Trophoblast cell (in vitro differentiated cells and primary cell): Measurements from ENCODE around the gene C17orf100.

Experiments
- DNase-seq, 2 donors: peaks; one replicate each; pipeline ENCODE4 v3.0.0-alpha.2; 2016
- H2AFZ ChIP-seq: 2 replicates; pipeline ENCODE4 v1.6.1; 2013; ENCODE audit warnings: low read length, moderate library complexity, mild to moderate bottlenecking; ENCODE audit not compliant: insufficient read depth, poor library complexity
- H2AK5ac ChIP-seq: 2 replicates; pipeline ENCODE4 v1.6.1; 2013; ENCODE audit warnings: mild to moderate bottlenecking, low read length
- H2BK120ac ChIP-seq: 2 replicates; pipeline ENCODE4 v1.6.1; 2013; ENCODE audit warnings: low read length, mild to moderate bottlenecking, moderate library complexity; ENCODE audit not compliant: insufficient read depth, poor library complexity
- H2BK12ac ChIP-seq: 2 replicates; pipeline ENCODE4 v1.6.1; 2013; ENCODE audit warnings: mild to moderate bottlenecking, low read length, moderate library complexity
- H2BK5ac ChIP-seq: 2 replicates; pipeline ENCODE4 v1.6.1; 2013; ENCODE audit warnings: low read length, low read depth, moderate library complexity, mild to moderate bottlenecking; ENCODE audit not compliant: poor library complexity
- H3K14ac ChIP-seq: 2 replicates; pipeline ENCODE4 v1.6.1; 2013; ENCODE audit warnings: mild to moderate bottlenecking, low read length
- H3K18ac ChIP-seq: 2 replicates; pipeline ENCODE4 v1.6.1; 2013; ENCODE audit warnings: mild to moderate bottlenecking, low read length
- H3K23ac ChIP-seq: 2 replicates; pipeline ENCODE4 v1.6.1; 2013; ENCODE audit warnings: low read length
- H3K27ac ChIP-seq: 2 replicates; pipeline ENCODE4 v1.5.1; 2013; ENCODE audit warnings: low read depth, mild to moderate bottlenecking, inconsistent platforms, low read length, moderate library complexity
- H3K27me3 ChIP-seq: 2 replicates; pipeline ENCODE4 v1.6.1; 2013; ENCODE audit warnings: inconsistent platforms, mild to moderate bottlenecking, low read length, moderate library complexity; ENCODE audit not compliant: insufficient read depth
- H3K36me3 ChIP-seq, 2 experiments: 1 replicate in 1 of 2; 2 replicates in 1 of 2; pipeline ENCODE4 v1.6.1; 2013; ENCODE audit warnings: low read length in 2 of 2, mild to moderate bottlenecking in 2 of 2, moderate library complexity in 1 of 2; ENCODE audit not compliant: insufficient read depth in 2 of 2, control insufficient read depth in 1 of 2
- H3K4ac ChIP-seq: 2 replicates; pipeline ENCODE4 v1.6.1; 2013; ENCODE audit warnings: low read depth, mild to moderate bottlenecking, low read length, moderate library complexity
- H3K4me1 ChIP-seq, 2 experiments: 1 replicate in 1 of 2; 2 replicates in 1 of 2; pipeline ENCODE4 v1.6.1; 2013; ENCODE audit warnings: low read length in 2 of 2, mild to moderate bottlenecking in 2 of 2, moderate library complexity in 1 of 2; ENCODE audit not compliant: insufficient read depth in 2 of 2, control insufficient read depth in 1 of 2
- H3K4me2 ChIP-seq: 2 replicates; pipeline ENCODE4 v1.6.1; 2013; ENCODE audit warnings: inconsistent platforms, mild to moderate bottlenecking, low read length, moderate library complexity
- H3K4me3 ChIP-seq: 2 replicates; pipeline ENCODE4 v1.5.1; 2013; ENCODE audit warnings: mild to moderate bottlenecking, low read depth, low read length, inconsistent platforms
- H3K79me1 ChIP-seq: one replicate; pipeline ENCODE4 v1.6.1; 2013; ENCODE audit warnings: low read length
- H3K79me2 ChIP-seq: 2 replicates; pipeline ENCODE4 v1.6.1; 2013; ENCODE audit warnings: low read length, mild to moderate bottlenecking; ENCODE audit not compliant: control insufficient read depth, insufficient read depth, poor library complexity
- H3K9ac ChIP-seq: 2 replicates; pipeline ENCODE4 v1.6.1; 2013; ENCODE audit warnings: mild to moderate bottlenecking, low read length
- H3K9me3 ChIP-seq: 2 replicates; pipeline ENCODE4 v1.6.1; 2013; ENCODE audit warnings: low read depth, mild to moderate bottlenecking, control low read depth, inconsistent platforms, low read length; ENCODE audit not compliant: insufficient read depth
- H4K12ac ChIP-seq: 2 replicates; pipeline ENCODE4 v1.6.1; 2013; ENCODE audit warnings: low read depth, mild to moderate bottlenecking, low read length, moderate library complexity
- H4K8ac ChIP-seq: 2 replicates; pipeline ENCODE4 v1.6.1; 2013; ENCODE audit warnings: low read depth, mild to moderate bottlenecking, low read length, moderate library complexity
- H4K91ac ChIP-seq: one replicate; pipeline ENCODE4 v1.6.1; 2013; ENCODE audit warnings: low read depth, mild to moderate bottlenecking, low read length, moderate library complexity
- WGBS: extraction: QIAGEN DNeasy Blood & Tissue Kit; methylation state at CpG from one replicate; pipeline ENCODE4 v1.1.7; 2013; ENCODE audit warnings: missing lambda C conversion rate; ENCODE audit not compliant: insufficient read length, insufficient coverage; ENCODE audit errors: extremely low coverage; 5-methylcytosine and 5-hydroxymethylcytosine counted together

The C17orf100 gene

GRCh38 chr17:6677946-6678345 is 26.4 kb downstream of the C17orf100 start:
- Histone ChIP-seq H3K14ac (no peak overlapping the region), H4K12ac (no peak overlapping the region), H3K9me3 (no peaks in the 10 kb centered on the region), H2BK5ac (no peak overlapping the region), H4K91ac (no peak overlapping the region), H3K23ac (no peak overlapping the region), H3K4me1 (no peaks in the 10 kb centered on the region), H2AFZ (no peak overlapping the region), H3K4me2 (no peak overlapping the region), H3K27me3 (no peaks in the 10 kb centered on the region), H3K79me1 (no peaks in the 10 kb centered on the region), H2BK120ac (no peak overlapping the region), H3K18ac (no peak overlapping the region), H3K36me3 (no peaks in the 10 kb centered on the region), H3K4me3 (no peak overlapping the region), H3K4ac (no peak overlapping the region), H4K8ac (no peak overlapping the region), H3K9ac (no peak overlapping the region), H2AK5ac (no peak overlapping the region), H3K27ac (no peak overlapping the region), H3K79me2 (no peaks in the 10 kb centered on the region), H2BK12ac (no peak overlapping the region)
- WGBS = no CpG with 5 or more reads among the region's 7 CpGs
- DNase-seq = no peak

GRCh38 chr17:6679241-6679640 is 27.7 kb downstream of the C17orf100 start:
- Histone ChIP-seq H3K27me3 (no peaks in the 10 kb centered on the region), H3K27ac (no peak overlapping the region), H3K4me2 (no peak overlapping the region), H3K14ac (no peak overlapping the region), H3K4me1 (no peaks in the 10 kb centered on the region), H3K36me3 (no peaks in the 10 kb centered on the region), H3K23ac (no peak overlapping the region), H3K4me3 (no peak overlapping the region), H2BK5ac (no peak overlapping the region), H4K12ac (no peak overlapping the region), H3K79me1 (no peaks in the 10 kb centered on the region), H4K91ac (no peak overlapping the region), H3K18ac (no peak overlapping the region), H3K79me2 (no peaks in the 10 kb centered on the region), H3K4ac (no peak overlapping the region), H2AFZ (no peak overlapping the region), H3K9me3 (no peaks in the 10 kb centered on the region), H4K8ac (no peak overlapping the region), H3K9ac (no peak overlapping the region), H2AK5ac (no peak overlapping the region), H2BK120ac (no peak overlapping the region), H2BK12ac (no peak overlapping the region)
- no CpG with 5 or more reads among the region's 6 CpGs for WGBS
- DNase-seq = no peak

GRCh38 chr17:6681176-6681575 is 29.6 kb downstream of the C17orf100 start:
- H3K79me1 ChIP-seq = no peaks in the 10 kb centered on the region
- no peak overlapping the region for H3K14ac ChIP-seq
- H3K9me3 ChIP-seq = no peaks in the 10 kb centered on the region
- H3K79me2 ChIP-seq = no peaks in the 10 kb centered on the region
- no CpG with 5 or more reads among the region's 4 CpGs for WGBS
- no peak for DNase-seq
- no peak overlapping the region for H2AFZ ChIP-seq
- no peak overlapping the region for H3K4ac ChIP-seq
- H3K18ac ChIP-seq = no peak overlapping the region
- no peak overlapping the region for H3K9ac ChIP-seq
- no peaks in the 10 kb centered on the region for H3K27me3 ChIP-seq
- H3K23ac ChIP-seq = no peak overlapping the region
- no peak overlapping the region for H2AK5ac ChIP-seq
- H3K27ac ChIP-seq = no peak overlapping the region
- no peak overlapping the region for H4K8ac ChIP-seq
- H2BK12ac ChIP-seq = no peak overlapping the region
- no peaks in the 10 kb centered on the region for H3K4me1 ChIP-seq
- no peak overlapping the region for H3K4me3 ChIP-seq
- no peak overlapping the region for H2BK120ac ChIP-seq
- no peak overlapping the region for H3K4me2 ChIP-seq
- H3K36me3 ChIP-seq = no peaks in the 10 kb centered on the region
- no peak overlapping the region for H4K12ac ChIP-seq
- no peak overlapping the region for H4K91ac ChIP-seq
- H2BK5ac ChIP-seq = no peak overlapping the region

- H2BK12ac ChIP-seq = no peak overlapping the region
- no peaks in the 10 kb centered on the region for H3K4me1 ChIP-seq
- no peak overlapping the region for H3K9ac ChIP-seq
- H3K4me2 ChIP-seq = no peak overlapping the region
- no peak for DNase-seq
- no peaks in the 10 kb centered on the region for H3K9me3 ChIP-seq
- H3K14ac ChIP-seq = no peak overlapping the region
- H4K8ac ChIP-seq = no peak overlapping the region
- H3K27ac ChIP-seq = no peak overlapping the region
- H2BK5ac ChIP-seq = no peak overlapping the region
- no peak overlapping the region for H3K4ac ChIP-seq
- H2AK5ac ChIP-seq = no peak overlapping the region
- no peaks in the 10 kb centered on the region for H3K27me3 ChIP-seq
- H3K18ac ChIP-seq = no peak overlapping the region
- no CpG with 5 or more reads among the region's 5 CpGs for WGBS
- no peak overlapping the region for H4K91ac ChIP-seq
- no peak overlapping the region for H2BK120ac ChIP-seq
- no peak overlapping the region for H2AFZ ChIP-seq
- no peaks in the 10 kb centered on the region for H3K79me2 ChIP-seq
- H3K79me1 ChIP-seq = no peaks in the 10 kb centered on the region
- no peak overlapping the region for H3K23ac ChIP-seq
- no peak overlapping the region for H4K12ac ChIP-seq
- no peak overlapping the region for H3K4me3 ChIP-seq
- H3K36me3 ChIP-seq = no peaks in the 10 kb centered on the region
Measured at GRCh38 chr17:6681671-6682070, 30.1 kb downstream of the C17orf100 start.
